Endothelial cell of umbilical vein (primary cell): Measurements from ENCODE around the gene CYP51A1. TPM values are rescaled to one million over a fixed set of nuclear protein-coding genes. Genes with fewer than 3 reads are reported as not detected.

Source experiments
- BruUV-seq: library from RNA; stranded (reverse); fragments of 400-500 nt; replicated peaks from 2 replicates; lab custom pipeline; 2021; lab: Mats Ljungman, UMichigan
- CTCF ChIA-PET: fragments of 300-600, 350-600 bp; sonication (Branson Sonifier 250); formaldehyde crosslinking; loops from one replicate; lab custom pipeline; 2021; ENCODE audit warnings: antibody characterized with exemption, inconsistent platforms; lab: Charles Lee
- POLR2A ChIA-PET: fragments of 300-600, 350-600 bp; sonication (Branson Sonifier 250); formaldehyde crosslinking; loops from one replicate; lab custom pipeline; 2021; ENCODE audit warnings: antibody characterized with exemption, inconsistent platforms; lab: Charles Lee
- DNase-seq: peaks from one replicate; pipeline ENCODE4 v3.0.0-alpha.2; 2011; ENCODE audit warnings: low read depth, low spot score
- FAIRE-seq: peaks from 2 replicates; lab custom pipeline; 2011; peaks lifted over from hg19 to GRCh38; lab: Jason Lieb, UNC
- H2AFZ ChIP-seq: 2 replicates; pipeline ENCODE4 v1.6.0; 2012; ENCODE audit warnings: low read depth, low read length, control low read depth, inconsistent platforms
- H3K27ac ChIP-seq: 2 replicates; pipeline ENCODE4 v1.5.1; 2011; ENCODE audit warnings: low read depth, mild to moderate bottlenecking, control low read depth, low read length, moderate library complexity; ENCODE audit not compliant: insufficient read depth
- H3K27me3 ChIP-seq, 2 experiments: 2 replicates each; pipeline versions ENCODE4 v1.6.0 to v1.6.1; 2011; ENCODE audit warnings: low read length in 2 of 2, mixed read lengths in 1 of 2; ENCODE audit not compliant: control insufficient read depth in 2 of 2, insufficient read depth in 2 of 2
- H3K36me3 ChIP-seq, 2 experiments: 2 replicates in 1 of 2; 3 replicates in 1 of 2; pipeline ENCODE4 v1.5.1; 2011; ENCODE audit warnings: low read length in 2 of 2, mild to moderate bottlenecking in 1 of 2, moderate library complexity in 1 of 2; ENCODE audit not compliant: control insufficient read depth in 2 of 2, insufficient read depth in 2 of 2; ENCODE audit errors: extremely low read depth in 1 of 2
- H3K4me1 ChIP-seq: 3 replicates; pipeline ENCODE4 v1.5.1; 2011; ENCODE audit warnings: mild to moderate bottlenecking, low read length; ENCODE audit not compliant: control insufficient read depth, insufficient read depth; ENCODE audit errors: extremely low read depth
- H3K4me2 ChIP-seq: 2 replicates; pipeline ENCODE4 v1.6.1; 2011; ENCODE audit warnings: low read length, control low read depth, mixed read lengths; ENCODE audit not compliant: insufficient read depth
- H3K4me3 ChIP-seq, 3 experiments: fragments of 200-600 bp in 1 of 3; sonication (generic), shearing (Covaris generic) in 1 of 3; replicated peaks in 1 of 3; 2 replicates each; pipeline ENCODE4 v1.5.1; 2011 to 2016; ENCODE audit warnings: control low read depth in 3 of 3, low read length in 3 of 3, mild to moderate bottlenecking in 2 of 3, inconsistent platforms in 1 of 3, low read depth in 1 of 3, moderate library complexity in 1 of 3; ENCODE audit not compliant: insufficient read depth in 1 of 3
- H3K79me2 ChIP-seq: 2 replicates; pipeline ENCODE4 v1.6.0; 2012; ENCODE audit warnings: low read length, inconsistent platforms; ENCODE audit not compliant: control insufficient read depth, insufficient read depth
- H3K9ac ChIP-seq: replicated peaks from 2 replicates; pipeline ENCODE3; 2011; ENCODE audit warnings: low read length, control low read depth; ENCODE audit not compliant: insufficient read depth; ENCODE audit errors: extremely low read depth
- H3K9me1 ChIP-seq: replicated peaks from 3 replicates; pipeline ENCODE4 v1.6.0; 2011; ENCODE audit warnings: mild to moderate bottlenecking, low read length; ENCODE audit not compliant: control insufficient read depth, insufficient read depth; ENCODE audit errors: extremely low read depth
- H3K9me3 ChIP-seq: replicated peaks from 2 replicates; pipeline ENCODE4 v1.5.1; 2012; ENCODE audit warnings: low read length, inconsistent platforms; ENCODE audit not compliant: control insufficient read depth, insufficient read depth
- H4K20me1 ChIP-seq: replicated peaks from 2 replicates; pipeline ENCODE3; 2011; ENCODE audit warnings: mild to moderate bottlenecking, low read length; ENCODE audit not compliant: control insufficient read depth, insufficient read depth; ENCODE audit errors: extremely low read depth
- EZH2 ChIP-seq: IDR thresholded peaks from 2 replicates; pipeline ENCODE4 v1.6.1; 2012; ENCODE audit warnings: borderline replicate concordance, low read depth, mild to moderate bottlenecking, moderate library complexity, low read length, inconsistent platforms; ENCODE audit not compliant: severe bottlenecking
- FOS ChIP-seq: IDR thresholded peaks from 2 replicates; pipeline ENCODE4 v1.6.1; 2011; ENCODE audit warnings: mild to moderate bottlenecking, low read length, moderate library complexity, borderline replicate concordance; ENCODE audit not compliant: insufficient read depth
- GATA2 ChIP-seq: IDR thresholded peaks from 2 replicates; pipeline ENCODE4 v1.7.0; 2011; ENCODE audit warnings: low read depth, mild to moderate bottlenecking, moderate library complexity, mixed read lengths, low read length; ENCODE audit not compliant: insufficient read length, insufficient read depth
- JUN ChIP-seq: IDR thresholded peaks from 2 replicates; pipeline ENCODE4 v1.6.1; 2011; ENCODE audit warnings: borderline replicate concordance, low read depth; ENCODE audit not compliant: insufficient read length, insufficient read depth
- MAX ChIP-seq: IDR thresholded peaks from 2 replicates; pipeline ENCODE4 v1.6.1; 2011; ENCODE audit not compliant: insufficient read depth, insufficient read length
- MYC ChIP-seq: IDR thresholded peaks from one replicate; pipeline ENCODE4 v1.6.1; 2011; ENCODE audit warnings: mild to moderate bottlenecking, low read depth, low read length
- POLR2A ChIP-seq: IDR thresholded peaks from 2 replicates; pipeline ENCODE4 v1.6.1; 2012; ENCODE audit warnings: low read depth, mild to moderate bottlenecking, control low read depth, low read length
- POLR2AphosphoS5 ChIP-seq: IDR thresholded peaks from 2 replicates; pipeline ENCODE4 v1.6.1; 2012; ENCODE audit warnings: low read depth, mild to moderate bottlenecking, control low read depth, low read length, moderate library complexity; ENCODE audit not compliant: insufficient read depth
- dilution Hi-C: fragments of 300-500 bp; cut with MboI; formaldehyde crosslinking; loops from one replicate; pipeline ENCODE4 v1.15.0; 2019; ENCODE audit warnings: low sequenced_read_pairs; ENCODE audit not compliant: extremely low pct_ligation_motif_present
- intact Hi-C: fragments of 100-400 bp; cut with micrococcal nuclease; formaldehyde crosslinking; loops from one replicate; pipeline ENCODE4 v1.10.0; 2022
- polyA plus RNA-seq, 4 experiments: library from polyadenylated mRNA; depleted of rRNA in 3 of 4; stranded (reverse) in 3 of 4; unstranded in 1 of 4; fragments of >200 nt; gene quantifications; 2 replicates each; pipeline versions ENCODE4 v1.2.1 to v1.2.3, GENCODE V29; 2011 to 2012; ENCODE audit warnings: missing spikeins in 1 of 4
- total RNA-seq: library from RNA; stranded (reverse); gene quantifications from 2 replicates; pipeline ENCODE4 v1.2.3, GENCODE V29; 2021
- TF ChIP-seq, protein P1 (sequence below), 2 donors: IDR thresholded peaks; 1 replicate in 1 of 2; 2 replicates in 1 of 2; pipeline ENCODE4 v1.5.1; 2011; ENCODE audit warnings: low read length in 2 of 2, mild to moderate bottlenecking in 2 of 2, moderate library complexity in 2 of 2, control low read depth in 1 of 2, inconsistent platforms in 1 of 2, low read depth in 1 of 2; ENCODE audit not compliant: insufficient read depth in 1 of 2; ENCODE audit errors: extremely low read depth in 1 of 2

CYP51A1 gene
- total and polyA plus RNA-seq, 2 donors (not counting 3 experiments of a cell fraction or from before 2014, with no cell fraction given): 16.5 to 119 TPM

- BruUV-seq: no TSS peak
- ChIA-PET POLR2A (no interaction called here), CTCF (no interaction called here)
- no peak for DNase-seq
- Histone ChIP-seq H2AFZ (no peak overlapping the region), H3K4me1 (no peaks in the 10 kb centered on the region), H3K27ac (no peak overlapping the region), H3K9ac (no peak overlapping the region), H3K27me3 (no peaks in the 10 kb centered on the region), H3K36me3 (peaks cover 8 to 24% of the 10 kb centered on the region in 2 experiments), H3K4me3 (no peak overlapping the region), H3K9me1 (no peaks in the 10 kb centered on the region), H4K20me1 (peaks cover 2% of the 10 kb centered on the region), H3K4me2 (no peak overlapping the region), H3K79me2 (peaks cover 9% of the 10 kb centered on the region), H3K9me3 (no peaks in the 10 kb centered on the region)
- FAIRE-seq: no peak
- intact Hi-C loops (no loop called here), dilution Hi-C loops (no loop called here)
- no peak for TF ChIP-seq MAX
- TF ChIP-seq, protein P1, sequence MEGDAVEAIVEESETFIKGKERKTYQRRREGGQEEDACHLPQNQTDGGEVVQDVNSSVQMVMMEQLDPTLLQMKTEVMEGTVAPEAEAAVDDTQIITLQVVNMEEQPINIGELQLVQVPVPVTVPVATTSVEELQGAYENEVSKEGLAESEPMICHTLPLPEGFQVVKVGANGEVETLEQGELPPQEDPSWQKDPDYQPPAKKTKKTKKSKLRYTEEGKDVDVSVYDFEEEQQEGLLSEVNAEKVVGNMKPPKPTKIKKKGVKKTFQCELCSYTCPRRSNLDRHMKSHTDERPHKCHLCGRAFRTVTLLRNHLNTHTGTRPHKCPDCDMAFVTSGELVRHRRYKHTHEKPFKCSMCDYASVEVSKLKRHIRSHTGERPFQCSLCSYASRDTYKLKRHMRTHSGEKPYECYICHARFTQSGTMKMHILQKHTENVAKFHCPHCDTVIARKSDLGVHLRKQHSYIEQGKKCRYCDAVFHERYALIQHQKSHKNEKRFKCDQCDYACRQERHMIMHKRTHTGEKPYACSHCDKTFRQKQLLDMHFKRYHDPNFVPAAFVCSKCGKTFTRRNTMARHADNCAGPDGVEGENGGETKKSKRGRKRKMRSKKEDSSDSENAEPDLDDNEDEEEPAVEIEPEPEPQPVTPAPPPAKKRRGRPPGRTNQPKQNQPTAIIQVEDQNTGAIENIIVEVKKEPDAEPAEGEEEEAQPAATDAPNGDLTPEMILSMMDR (IDR thresholded peaks at IDR 0.05; ENCODE audit: extremely low read depth in 1 of 2, insufficient read depth in 1 of 2, low read depth in 1 of 2, low read length in 2 of 2): no peak
- TF ChIP-seq FOS: no peak
- no peak for TF ChIP-seq MYC
- TF ChIP-seq POLR2A: no peak
- no peak for TF ChIP-seq EZH2
- TF ChIP-seq JUN: no peak
- no peak for TF ChIP-seq GATA2
- no peak for TF ChIP-seq POLR2AphosphoS5
These were observed 23.4 kb downstream of the CYP51A1 start for GRCh38 chr7:92110857-92111256.
